Cerebellar nuclear complex (tissue), 1 donor: ENCODE results near the gene PAPPA2.

Experiments used
- DNase-seq, 2 experiments: peaks; one replicate each; lab custom pipeline; 2025; lab: John Stamatoyannopoulos, UW

The PAPPA2 gene

DNA sequence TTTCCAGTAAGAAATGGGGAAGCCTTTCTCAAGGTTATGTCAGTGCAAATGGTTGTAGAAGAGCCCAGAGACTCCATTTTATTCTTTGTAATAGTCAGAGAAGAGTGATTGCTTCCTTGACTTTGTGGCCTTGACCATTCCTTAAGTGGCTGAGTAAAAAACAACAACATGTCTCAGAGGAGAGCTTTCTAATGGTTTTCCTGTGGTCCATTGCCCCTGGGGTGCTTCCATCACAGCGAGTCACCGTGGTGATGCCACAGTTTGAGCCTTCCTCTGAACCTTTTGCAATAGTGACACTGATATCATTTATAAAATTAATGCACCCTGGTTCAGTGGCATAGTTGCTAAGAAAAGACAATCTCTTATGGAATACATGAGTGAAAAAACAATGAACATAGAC, 38.6 kb downstream of the PAPPA2 start:
- no peak for DNase-seq

DNA sequence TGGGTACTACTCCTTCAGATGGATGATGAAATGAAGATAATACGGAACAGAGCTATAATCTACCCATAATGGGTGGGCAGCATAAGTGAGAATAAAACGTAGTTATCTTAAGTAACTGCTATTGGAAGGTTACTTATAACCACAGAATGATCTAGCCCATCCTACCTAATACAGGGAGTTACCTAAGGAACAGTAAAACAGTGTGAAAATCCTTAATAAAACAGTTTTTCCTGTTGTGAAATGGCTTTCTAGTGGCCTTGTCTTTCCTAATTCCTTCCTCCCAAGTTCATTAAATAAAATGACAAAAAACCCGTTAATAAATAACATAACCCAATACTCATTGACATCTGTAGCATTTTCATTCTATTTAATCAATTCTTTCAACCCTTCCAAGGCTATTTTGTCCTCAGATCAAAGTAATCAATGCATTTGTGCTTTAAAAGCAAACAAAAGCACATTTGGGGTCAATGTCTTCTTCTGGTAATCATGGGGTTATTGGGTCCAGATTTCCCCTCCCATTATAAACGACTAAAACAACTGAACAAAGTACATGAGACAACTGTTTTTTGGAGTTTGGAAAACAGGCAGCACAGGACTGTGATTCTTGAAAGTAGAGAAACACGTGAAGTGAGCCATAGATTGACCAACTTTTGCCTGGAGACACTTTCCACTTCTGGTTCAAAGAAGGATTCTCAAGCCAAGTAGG, 42.0 kb downstream of the PAPPA2 start:
- no peak for DNase-seq

DNA sequence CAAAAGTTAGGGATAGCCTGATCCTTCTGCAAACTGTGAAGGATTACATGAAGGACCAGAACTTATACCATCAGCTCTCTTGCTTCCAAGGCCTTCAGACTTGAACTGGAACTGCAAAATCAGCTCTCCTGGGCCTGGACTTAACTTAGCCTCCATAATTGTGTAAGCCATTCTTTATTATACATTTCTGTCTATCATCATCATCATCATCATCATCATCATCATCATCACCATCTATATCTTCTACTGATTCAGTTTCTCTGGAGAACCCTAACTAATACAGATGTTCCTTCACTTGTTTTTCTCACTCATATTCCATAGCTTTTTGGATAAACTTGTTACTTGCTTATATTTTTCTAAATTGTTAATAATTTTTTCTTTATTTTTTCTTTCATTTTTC, 50.0 kb downstream of the PAPPA2 start:
- no peak for DNase-seq

GRCh38 chr1:176515310-176515709, 52.3 kb downstream of the PAPPA2 start:
- DNase-seq: no peak

- DNase-seq: no peak
Measured at GRCh38 chr1:176517484-176517883, 54.5 kb downstream of the PAPPA2 start.

- DNase-seq: no peak
Measured at GRCh38 chr1:176521211-176521610, 58.2 kb downstream of the PAPPA2 start.

DNA sequence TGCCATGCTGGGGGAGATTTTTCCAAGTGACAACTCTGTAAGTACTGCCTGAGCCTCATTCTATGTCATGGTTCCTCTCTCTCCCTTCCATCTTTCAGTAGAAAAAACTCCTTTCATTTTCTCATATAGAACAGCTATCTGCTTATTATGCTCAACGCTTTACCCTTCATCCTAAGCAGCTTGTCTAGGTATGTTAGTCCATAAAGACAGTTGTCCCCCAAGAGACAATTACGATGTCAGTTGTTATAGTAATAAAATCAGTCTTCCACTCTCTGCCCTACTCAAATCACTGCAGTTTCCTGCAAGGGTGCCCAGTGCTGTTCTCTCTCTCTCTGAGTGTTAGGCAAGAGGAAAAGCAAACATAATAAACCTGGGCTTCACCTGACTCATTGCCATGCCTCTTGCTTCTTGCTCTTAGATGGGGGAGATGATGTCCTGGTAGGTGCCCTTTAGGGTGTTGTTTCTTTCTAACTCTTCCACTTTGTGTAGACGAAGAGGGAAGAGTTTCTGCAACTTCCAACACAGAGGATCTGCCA, 59.4 kb downstream of the PAPPA2 start:
- DNase-seq: no peak

DNA sequence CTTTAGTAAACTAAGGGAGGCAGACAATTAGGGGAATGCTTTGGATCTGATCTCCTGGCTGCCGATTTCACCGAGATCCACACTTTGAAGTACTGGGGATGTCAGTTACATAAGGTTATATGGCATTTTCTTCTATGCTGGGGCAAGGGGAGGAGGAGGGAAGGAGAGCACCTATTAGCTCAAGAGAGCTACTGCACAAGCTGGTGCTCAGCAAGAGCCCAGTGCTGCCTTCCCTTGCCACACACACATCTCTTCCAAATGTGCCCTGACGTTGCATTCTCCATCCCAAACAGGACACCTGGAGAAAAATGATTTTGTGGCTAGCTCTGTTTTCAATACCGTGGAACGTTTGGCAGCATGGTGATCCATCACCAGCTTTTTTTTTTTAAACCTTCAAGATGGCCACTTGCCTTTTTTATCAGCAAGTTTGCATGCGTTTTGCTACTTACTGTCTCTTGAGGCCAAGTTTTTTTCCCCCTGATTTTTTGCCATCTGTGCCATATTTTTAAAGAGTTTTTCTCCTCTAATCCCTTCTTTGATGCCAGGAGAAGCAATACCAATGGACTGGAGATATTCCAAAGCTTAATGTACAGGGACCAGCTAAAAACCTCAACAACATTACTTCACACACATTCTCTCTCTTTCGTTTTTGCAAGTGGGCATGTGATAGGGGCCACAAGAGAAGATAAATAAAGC, 66.6 kb downstream of the PAPPA2 start:
- no peak for DNase-seq

DNA sequence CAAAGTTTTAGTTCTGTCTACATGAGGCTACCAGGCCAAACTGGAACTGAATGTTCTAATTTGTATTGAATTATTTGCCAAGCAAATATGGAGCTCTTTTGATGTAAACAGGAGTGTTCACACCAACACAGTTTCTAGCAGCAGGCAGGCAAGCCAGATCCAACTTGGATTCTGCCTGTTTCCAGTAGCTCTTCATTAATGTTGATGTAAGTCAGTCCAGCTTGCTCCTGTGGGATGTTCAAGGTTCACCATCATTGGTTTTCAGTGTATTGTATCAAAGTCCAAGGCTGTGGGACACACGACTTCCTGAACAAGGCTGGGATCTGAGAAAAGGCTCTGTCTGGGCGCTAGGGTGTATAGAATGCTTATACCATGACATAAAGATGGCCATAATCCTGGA, 68.1 kb downstream of the PAPPA2 start:
- no peak for DNase-seq

- DNase-seq: no peak
Measured at GRCh38 chr1:176531921-176532897, 69.2 kb downstream of the PAPPA2 start.

DNA sequence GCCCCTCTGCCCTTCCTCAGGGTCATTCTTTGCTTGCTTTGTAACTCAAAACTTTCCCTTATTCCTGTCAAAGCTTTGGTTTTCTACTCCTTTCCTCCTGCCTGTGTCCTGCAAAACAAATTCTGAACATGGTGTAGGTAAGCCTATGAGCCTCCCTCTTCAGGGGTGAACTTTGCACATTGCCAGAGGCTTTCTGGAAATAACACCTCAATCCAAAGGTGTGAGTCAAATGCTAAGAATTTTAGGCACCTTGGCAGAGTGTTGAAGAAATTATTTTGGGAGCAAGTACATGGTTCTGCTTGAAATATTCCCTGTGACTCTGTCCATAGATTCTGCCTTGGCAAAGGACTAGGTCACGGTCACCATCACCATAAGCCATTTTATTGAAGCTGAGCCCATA, 70.0 kb downstream of the PAPPA2 start:
- no peak for DNase-seq

DNA sequence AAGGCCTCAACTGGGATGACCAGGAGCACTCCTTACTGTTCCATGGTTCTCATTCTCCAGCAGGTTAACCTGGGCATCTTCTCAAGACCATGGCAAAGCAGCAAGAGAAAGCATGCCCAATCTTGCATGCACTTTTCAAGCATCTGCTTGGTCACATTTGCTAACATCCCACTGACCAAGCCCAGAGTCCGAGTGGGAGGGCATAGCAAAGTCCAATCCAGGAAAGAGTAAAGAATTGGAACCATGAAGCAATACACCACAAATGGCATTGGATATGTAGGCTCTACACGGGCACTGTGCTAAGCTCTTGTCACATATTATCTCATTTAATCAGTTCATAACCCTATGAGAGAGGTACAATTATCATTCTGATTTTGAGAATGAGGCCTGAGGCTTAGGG, 73.6 kb downstream of the PAPPA2 start:
- DNase-seq: no peak

DNA sequence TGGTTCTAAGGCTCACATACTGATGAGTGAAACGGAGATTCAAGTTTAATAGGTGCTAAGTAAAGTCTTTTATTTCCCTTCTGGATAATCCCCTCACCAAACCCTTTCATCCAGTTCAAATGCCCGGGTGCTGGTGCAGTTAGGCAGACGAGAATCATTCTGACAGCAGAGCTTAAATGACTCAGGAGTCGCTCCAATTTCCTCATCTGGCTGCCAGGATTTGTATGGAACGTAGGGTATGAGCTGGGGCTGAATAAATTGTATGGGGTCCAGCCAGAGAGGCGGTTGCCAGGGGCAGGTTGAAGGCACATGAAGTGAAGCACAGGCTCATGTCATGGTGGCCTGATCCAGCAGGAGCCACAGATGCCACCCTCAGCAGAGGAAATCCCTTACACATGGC, 76.0 kb downstream of the PAPPA2 start:
- DNase-seq: no peak

DNA sequence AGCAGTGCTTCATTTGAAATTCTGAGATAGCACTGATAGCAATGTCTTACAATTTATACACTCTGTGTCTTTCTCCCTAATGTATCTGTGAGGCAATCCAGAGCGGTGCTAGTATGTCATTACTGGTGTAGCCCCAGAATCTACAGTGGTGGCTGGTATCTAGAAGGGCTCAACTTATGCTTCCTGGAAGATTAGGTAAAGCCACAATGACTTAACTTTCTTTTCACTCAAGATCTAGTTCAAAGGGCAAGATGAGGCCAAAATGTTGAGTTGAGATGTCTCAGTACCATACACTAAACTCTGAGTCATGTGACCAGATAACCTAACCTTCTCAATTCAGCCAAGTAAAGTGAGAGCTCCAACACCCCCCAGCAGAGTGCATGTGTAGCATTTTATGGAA, 77.5 kb downstream of the PAPPA2 start:
- DNase-seq: no peak

- no peak for DNase-seq
Measured at GRCh38 chr1:176541663-176542062, 78.7 kb downstream of the PAPPA2 start.

GRCh38 chr1:176542352-176542751, 79.4 kb downstream of the PAPPA2 start:
- no peak for DNase-seq

- DNase-seq: no peak
Measured at GRCh38 chr1:176543360-176544129, 80.6 kb downstream of the PAPPA2 start.

DNA sequence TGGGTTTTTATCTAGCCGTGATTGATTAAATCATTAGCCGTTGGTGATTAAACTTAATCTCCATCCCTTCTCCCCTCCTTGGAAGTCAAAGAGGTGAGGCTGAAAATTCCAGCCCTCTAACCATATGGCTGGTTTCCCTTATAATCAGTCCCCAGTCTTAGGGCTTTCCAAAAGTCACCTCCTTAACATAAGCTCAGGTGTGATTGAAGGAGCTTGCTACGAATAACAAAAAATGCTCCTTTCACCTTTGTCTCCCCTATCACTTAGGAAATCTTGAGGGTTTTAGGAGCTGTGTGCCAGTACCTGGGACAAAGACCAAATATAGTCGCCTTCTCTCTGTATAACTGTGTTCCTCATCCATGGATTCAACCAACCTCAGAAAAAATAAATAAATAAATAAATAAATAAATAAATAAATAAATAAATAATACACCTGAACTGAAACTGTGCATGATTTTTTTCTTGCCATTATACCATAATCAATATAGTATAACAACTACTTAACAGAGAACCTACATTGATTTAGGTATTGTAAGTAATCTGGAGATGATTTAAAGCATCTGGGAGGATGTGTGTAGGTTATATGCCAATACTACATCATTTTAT, 82.2 kb downstream of the PAPPA2 start:
- DNase-seq: no peak

- DNase-seq: no peak
Measured at GRCh38 chr1:176546825-176547224, 83.8 kb downstream of the PAPPA2 start.

GRCh38 chr1:176551146-176551545, 88.2 kb downstream of the PAPPA2 start:
- DNase-seq: no peak
